GM12874 (cell line): ENCODE measurements around the gene DTWD1.

Experiments used
- TF ChIP-seq, protein P1 (sequence below): IDR thresholded peaks from 2 replicates; pipeline ENCODE4 v1.5.1; 2011; ENCODE audit warnings: low read depth, mild to moderate bottlenecking, control low read depth, low read length, moderate library complexity; ENCODE audit not compliant: insufficient read depth

DTWD1 gene

DNA sequence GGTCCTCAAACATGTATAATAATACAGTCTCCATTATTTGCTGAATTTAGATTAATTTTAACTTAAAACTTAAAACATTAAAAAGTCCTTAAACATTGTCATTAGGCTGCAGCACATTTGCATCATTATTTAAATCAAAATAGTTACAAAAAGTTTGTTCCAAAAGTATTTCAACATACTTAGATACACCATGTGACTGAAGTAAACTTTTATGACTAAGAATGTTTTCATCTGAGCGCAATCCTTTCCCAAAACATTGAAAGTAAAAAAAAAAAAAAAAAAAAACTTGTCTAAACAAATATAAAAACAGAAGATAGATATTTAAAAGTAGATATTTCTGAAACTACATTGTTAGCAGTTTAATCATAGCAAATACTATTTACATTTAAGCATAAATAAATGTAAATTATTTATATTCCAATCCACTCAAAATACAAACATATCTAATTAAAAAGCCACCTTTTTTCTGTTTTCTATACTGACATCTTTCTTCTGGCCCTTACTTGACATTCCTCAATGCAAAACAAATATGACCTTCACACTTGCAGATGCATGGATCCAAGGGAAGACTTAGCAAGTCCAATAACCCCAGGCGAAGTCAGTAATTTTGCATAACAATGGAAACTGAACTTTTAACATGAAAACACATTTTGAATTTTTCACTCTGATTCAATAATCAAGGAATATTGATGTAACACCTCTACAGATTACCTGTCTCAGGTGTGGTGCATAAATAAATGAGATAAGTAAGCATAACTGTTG lies 10.5 kb upstream of the DTWD1 start:
- TF ChIP-seq, protein P1, sequence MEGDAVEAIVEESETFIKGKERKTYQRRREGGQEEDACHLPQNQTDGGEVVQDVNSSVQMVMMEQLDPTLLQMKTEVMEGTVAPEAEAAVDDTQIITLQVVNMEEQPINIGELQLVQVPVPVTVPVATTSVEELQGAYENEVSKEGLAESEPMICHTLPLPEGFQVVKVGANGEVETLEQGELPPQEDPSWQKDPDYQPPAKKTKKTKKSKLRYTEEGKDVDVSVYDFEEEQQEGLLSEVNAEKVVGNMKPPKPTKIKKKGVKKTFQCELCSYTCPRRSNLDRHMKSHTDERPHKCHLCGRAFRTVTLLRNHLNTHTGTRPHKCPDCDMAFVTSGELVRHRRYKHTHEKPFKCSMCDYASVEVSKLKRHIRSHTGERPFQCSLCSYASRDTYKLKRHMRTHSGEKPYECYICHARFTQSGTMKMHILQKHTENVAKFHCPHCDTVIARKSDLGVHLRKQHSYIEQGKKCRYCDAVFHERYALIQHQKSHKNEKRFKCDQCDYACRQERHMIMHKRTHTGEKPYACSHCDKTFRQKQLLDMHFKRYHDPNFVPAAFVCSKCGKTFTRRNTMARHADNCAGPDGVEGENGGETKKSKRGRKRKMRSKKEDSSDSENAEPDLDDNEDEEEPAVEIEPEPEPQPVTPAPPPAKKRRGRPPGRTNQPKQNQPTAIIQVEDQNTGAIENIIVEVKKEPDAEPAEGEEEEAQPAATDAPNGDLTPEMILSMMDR = no peak

DNA sequence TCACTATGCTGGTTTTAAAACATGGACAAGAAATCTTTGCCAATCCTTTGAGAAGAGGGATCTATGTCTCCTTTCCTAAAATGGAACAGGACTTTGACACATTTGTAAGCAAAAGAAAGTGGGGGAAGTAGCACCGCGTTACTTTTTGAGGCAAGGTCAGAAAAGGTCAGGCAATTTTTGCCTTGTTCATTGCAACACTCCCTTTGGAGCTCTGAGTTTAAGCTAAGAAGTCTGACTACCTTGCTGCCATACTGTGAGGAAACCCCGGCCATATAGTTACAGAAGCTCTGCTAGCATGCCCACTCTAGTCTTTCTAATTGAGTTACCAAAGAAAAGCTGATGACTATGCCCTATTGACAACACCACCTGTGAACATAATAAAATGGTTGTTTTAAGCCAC lies 1.6 kb upstream of the DTWD1 start:
- TF ChIP-seq, protein P1 = no peak

DNA sequence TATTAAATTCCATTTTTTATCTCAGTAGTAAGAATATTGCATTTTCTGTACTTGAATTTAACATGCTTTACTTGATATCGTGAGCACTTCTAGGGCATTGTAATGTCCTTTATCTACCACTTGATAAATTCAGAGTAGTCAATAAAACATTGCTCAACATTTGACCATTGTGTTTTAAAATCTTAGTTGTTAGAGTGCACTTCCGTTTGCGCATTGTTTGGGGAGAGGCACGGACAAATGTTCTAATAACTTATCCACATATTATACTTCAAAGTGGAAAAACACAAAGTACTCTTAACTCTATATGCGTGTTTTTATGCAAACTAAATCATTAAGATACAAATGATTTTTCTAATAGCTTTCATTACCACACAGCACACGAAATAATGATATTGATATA lies 649 bp upstream of the DTWD1 start:
- TF ChIP-seq, protein P1 = no peak

DNA sequence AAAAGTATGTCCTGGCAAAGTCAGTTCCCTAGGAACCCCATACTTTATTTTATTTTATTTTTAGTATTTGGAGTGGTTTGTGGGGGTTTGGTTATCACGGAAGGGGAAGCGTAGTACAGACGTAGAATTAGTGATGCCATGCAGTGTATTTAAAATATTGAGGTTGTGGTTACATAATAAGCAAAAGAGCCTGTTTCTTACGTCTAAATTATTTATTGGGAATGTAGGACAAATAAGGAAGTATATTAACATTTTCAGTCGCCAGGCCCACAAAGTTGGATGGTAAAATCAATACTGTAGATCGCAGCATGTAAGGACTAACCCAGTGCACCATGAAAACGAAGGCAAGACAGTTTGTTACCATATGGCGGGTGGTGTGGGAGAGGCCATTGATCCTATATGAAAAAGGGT lies 558 bp downstream of the DTWD1 start:
- TF ChIP-seq, protein P1 = no peak

DNA sequence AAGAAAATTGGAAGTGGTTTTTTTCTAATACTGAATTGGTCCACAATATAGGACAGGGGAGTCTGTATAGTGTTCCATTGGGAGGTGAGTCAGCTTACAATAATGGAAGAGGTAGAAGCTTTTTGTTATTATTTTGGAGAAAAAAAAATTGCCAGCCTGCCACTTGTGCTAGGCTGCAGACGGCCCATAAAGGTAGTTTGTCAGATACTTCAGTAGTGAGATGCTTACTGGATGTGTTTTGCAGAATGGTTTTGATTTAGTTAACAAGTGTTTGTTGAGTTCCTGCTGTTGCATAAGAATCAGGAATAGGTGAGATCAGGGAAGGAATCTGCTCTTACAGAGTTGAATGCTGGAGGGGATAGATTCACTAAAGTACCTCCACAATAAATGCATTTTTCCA lies 1.0 kb downstream of the DTWD1 start:
- TF ChIP-seq, protein P1 = no peak

DNA sequence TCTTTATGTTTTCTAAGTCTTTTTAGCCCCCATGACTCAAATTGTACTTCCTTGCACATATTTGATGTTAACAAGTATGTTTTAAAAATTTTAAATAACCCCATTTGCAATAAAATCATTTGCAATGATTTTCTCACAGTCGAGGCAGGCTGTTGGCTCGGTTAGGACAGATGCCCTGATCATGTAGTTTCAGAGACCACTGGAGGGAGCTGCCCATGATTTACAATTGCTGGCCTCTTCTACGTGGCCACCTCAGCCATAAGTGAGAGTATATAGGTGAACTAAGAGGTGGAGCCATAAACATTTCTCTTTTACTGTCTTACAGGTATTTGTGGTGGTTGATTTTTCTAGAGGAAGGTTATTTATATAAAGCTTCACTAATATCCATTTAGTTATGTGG lies 1.7 kb downstream of the DTWD1 start:
- TF ChIP-seq, protein P1 = no peak

DNA sequence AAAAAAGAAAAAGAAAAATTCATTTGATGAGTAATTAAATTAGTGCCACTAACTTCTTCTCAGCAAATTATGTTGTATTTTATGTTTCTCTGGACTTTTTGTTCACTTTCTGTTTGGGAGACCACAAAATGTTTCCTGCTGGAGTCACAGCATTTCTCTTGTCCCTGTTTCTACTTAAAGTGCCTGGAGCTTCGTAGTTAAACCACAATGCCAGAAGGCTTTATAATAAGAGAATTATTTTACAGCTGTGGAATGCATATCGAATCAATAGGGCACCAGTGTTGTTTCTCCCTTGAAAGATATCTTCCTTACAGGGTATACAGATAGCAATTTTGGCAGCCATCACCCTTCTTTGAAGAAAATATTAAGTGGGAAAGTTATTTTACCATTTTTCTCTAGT lies 3.2 kb downstream of the DTWD1 start:
- TF ChIP-seq, protein P1 = no peak
